UCSD-AML1 (cell line): ENCODE measurements around the gene MCF2L2.
A peak's percentile ranks its signal among the peaks of the same experiment; 100 is the strongest.

ENCODE experiments used
- DNase-seq: peaks from one replicate; lab custom pipeline; 2025; ENCODE audit not compliant: unreplicated experiment; lab: John Stamatoyannopoulos, UW

Gene MCF2L2

GRCh38 chr3:183328823-183329222 is 99.6 kb downstream of the MCF2L2 start:
- DNase-seq, result no peak

GRCh38 chr3:183328164-183328563 is 100.3 kb downstream of the MCF2L2 start:
- DNase-seq, result no peak

GRCh38 chr3:183327343-183327742 is 101.1 kb downstream of the MCF2L2 start:
- no peak for DNase-seq

GRCh38 chr3:183324083-183324482 is 104.3 kb downstream of the MCF2L2 start:
- no peak for DNase-seq

GRCh38 chr3:183319371-183319770 is 109.0 kb downstream of the MCF2L2 start:
- DNase-seq, result no peak

GRCh38 chr3:183318877-183319276 is 109.5 kb downstream of the MCF2L2 start:
- no peak for DNase-seq

GRCh38 chr3:183317886-183318865 is 110.2 kb downstream of the MCF2L2 start:
- no peak for DNase-seq

GRCh38 chr3:183317271-183317670 is 111.1 kb downstream of the MCF2L2 start:
- DNase-seq, result no peak

- DNase-seq, result no peak
Measured at GRCh38 chr3:183315739-183316138, 112.7 kb downstream of the MCF2L2 start.

- no peak for DNase-seq
Measured at GRCh38 chr3:183313764-183314163, 114.7 kb downstream of the MCF2L2 start.

- DNase-seq, result no peak
Measured at GRCh38 chr3:183313351-183313750, 115.1 kb downstream of the MCF2L2 start.

GRCh38 chr3:183312433-183312832 is 116.0 kb downstream of the MCF2L2 start:
- no peak for DNase-seq

- DNase-seq, result no peak
Measured at GRCh38 chr3:183310936-183311335, 117.5 kb downstream of the MCF2L2 start.

- no peak for DNase-seq
Measured at GRCh38 chr3:183309276-183309675, 119.1 kb downstream of the MCF2L2 start.

- DNase-seq, result no peak
Measured at GRCh38 chr3:183308751-183309150, 119.7 kb downstream of the MCF2L2 start.

- no peak for DNase-seq
Measured at GRCh38 chr3:183307749-183308148, 120.7 kb downstream of the MCF2L2 start.

- peak; percentile 59 for DNase-seq
Measured at GRCh38 chr3:183306798-183307671, 121.4 kb downstream of the MCF2L2 start.

GRCh38 chr3:183303690-183304089 is 124.7 kb downstream of the MCF2L2 start:
- DNase-seq, result no peak

- peak; percentile 40 for DNase-seq
Measured at GRCh38 chr3:183301937-183302580, 126.4 kb downstream of the MCF2L2 start.

- no peak for DNase-seq
Measured at GRCh38 chr3:183300996-183301562, 127.3 kb downstream of the MCF2L2 start.

GRCh38 chr3:183299976-183300375 is 128.4 kb downstream of the MCF2L2 start:
- no peak for DNase-seq
